Activated CD4-positive, alpha-beta T cell treated with anti-CD3 and anti-CD28 coated beads, Interleukin-2, amount 10 ng/mL, durations not matched to agents 7 days and 5 days (primary cell): ENCODE data around the gene OTOS. TPM values are rescaled to one million over a fixed set of nuclear protein-coding genes. Genes with fewer than 3 reads are reported as not detected.

ENCODE experiments used
- CTCF ChIA-PET: fragments of 350-600 bp; sonication (Branson Sonifier 250); formaldehyde crosslinking; loops from one replicate; lab custom pipeline; 2021; ENCODE audit warnings: antibody characterized with exemption; lab: Charles Lee
- POLR2A ChIA-PET: fragments of 350-600 bp; sonication (Branson Sonifier 250); formaldehyde crosslinking; loops from one replicate; lab custom pipeline; 2021; ENCODE audit warnings: antibody characterized with exemption; lab: Charles Lee
- DNase-seq: peaks from one replicate; pipeline ENCODE4 v3.0.0-alpha.2; 2020
- H3K27ac Mint-ChIP-seq: one replicate; pipeline ENCODE4 v1.8.0; 2021; ENCODE audit warnings: mild to moderate bottlenecking, moderate library complexity, mixed read lengths
- H3K27me3 Mint-ChIP-seq: one replicate; pipeline ENCODE4 v1.8.0; 2021; ENCODE audit warnings: mixed read lengths
- H3K36me3 Mint-ChIP-seq: one replicate; pipeline ENCODE4 v1.8.0; 2021; ENCODE audit warnings: low read depth, mixed read lengths
- H3K4me1 Mint-ChIP-seq: one replicate; pipeline ENCODE4 v1.8.0; 2021; ENCODE audit warnings: mixed read lengths
- H3K4me3 Mint-ChIP-seq: one replicate; pipeline ENCODE4 v1.8.0; 2021; ENCODE audit warnings: mild to moderate bottlenecking, moderate library complexity, mixed read lengths
- H3K9me3 Mint-ChIP-seq: one replicate; pipeline ENCODE4 v1.8.0; 2021; ENCODE audit warnings: mixed read lengths
- total RNA-seq, 2 experiments: library from RNA; stranded (reverse); gene quantifications; one replicate each; pipeline ENCODE4 v1.2.3, GENCODE V29; 2021

Gene OTOS
- total RNA-seq, 2 experiments from 2014 or later: not detected

- H3K27me3 Mint-ChIP-seq: no peaks in the 10 kb centered on the region
- peaks cover 11% of the 10 kb centered on the region for H3K9me3 Mint-ChIP-seq
- CTCF ChIA-PET: interaction anchor here (0.6 to 2.4 kb wide), 8 partner anchors 9 to 1110 kb away, joined by 3 to 16 read pairs (median 3); no protein-coding TSS in a partner anchor
- no peaks in the 10 kb centered on the region for H3K36me3 Mint-ChIP-seq
- POLR2A ChIA-PET: no interaction called here
- DNase-seq: peak; percentile 80
- no peak overlapping the region for H3K4me3 Mint-ChIP-seq
- no peak overlapping the region for H3K27ac Mint-ChIP-seq
- no peaks in the 10 kb centered on the region for H3K4me1 Mint-ChIP-seq
Observed at GRCh38 chr2:240143801-240144648, 3.6 kb upstream of the OTOS start.

- ChIA-PET CTCF (interaction anchor here (0.7 to 2.4 kb wide), 5 partner anchors 28 to 1109 kb away, joined by 3 to 16 read pairs (median 3); no protein-coding TSS in a partner anchor), POLR2A (no interaction called here)
- H3K4me3 Mint-ChIP-seq: no peak overlapping the region
- H3K9me3 Mint-ChIP-seq: peaks cover 11% of the 10 kb centered on the region
- no peaks in the 10 kb centered on the region for H3K36me3 Mint-ChIP-seq
- H3K27me3 Mint-ChIP-seq: no peaks in the 10 kb centered on the region
- H3K27ac Mint-ChIP-seq: no peak overlapping the region
- no peak for DNase-seq
- no peaks in the 10 kb centered on the region for H3K4me1 Mint-ChIP-seq
Observed at GRCh38 chr2:240143276-240143675, 2.8 kb upstream of the OTOS start.

DNA sequence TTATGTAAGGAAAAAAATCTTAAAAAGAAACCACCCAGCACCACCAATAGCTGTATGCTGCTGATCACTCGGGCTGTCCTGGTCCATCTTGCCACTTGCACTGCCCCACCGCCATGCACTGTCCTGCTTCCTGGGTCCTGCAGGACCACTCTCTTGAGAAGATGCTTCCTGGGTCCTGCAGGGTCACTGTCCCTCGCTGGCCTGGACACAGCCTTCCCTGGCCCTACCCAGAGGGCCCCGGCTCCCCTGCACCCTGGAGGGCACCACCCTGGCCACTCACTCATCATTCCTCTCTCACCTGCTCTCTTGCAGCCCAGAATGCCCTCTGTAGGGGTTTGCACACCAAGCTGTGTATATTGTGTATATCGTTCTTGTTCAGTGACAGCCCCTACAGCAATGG lies 2.4 kb upstream of the OTOS start:
- CTCF ChIA-PET: interaction anchor here (2.4 kb wide), 1 partner anchor 83 kb away, joined by 16 read pairs; no protein-coding TSS in a partner anchor
- H3K27me3 Mint-ChIP-seq: no peaks in the 10 kb centered on the region
- H3K9me3 Mint-ChIP-seq: peaks cover 11% of the 10 kb centered on the region
- no peak overlapping the region for H3K4me3 Mint-ChIP-seq
- no peaks in the 10 kb centered on the region for H3K4me1 Mint-ChIP-seq
- H3K27ac Mint-ChIP-seq: no peak overlapping the region
- POLR2A ChIA-PET: no interaction called here
- no peak for DNase-seq
- no peaks in the 10 kb centered on the region for H3K36me3 Mint-ChIP-seq

- Mint-ChIP-seq H3K36me3 (no peaks in the 10 kb centered on the region), H3K4me3 (no peak overlapping the region), H3K4me1 (no peaks in the 10 kb centered on the region), H3K27me3 (no peaks in the 10 kb centered on the region), H3K27ac (no peak overlapping the region), H3K9me3 (peaks cover 5% of the 10 kb centered on the region)
- no peak for DNase-seq
- ChIA-PET POLR2A (no interaction called here), CTCF (interaction anchor here (2.4 kb wide), 1 partner anchor 82 kb away, joined by 16 read pairs; no protein-coding TSS in a partner anchor)
Observed at GRCh38 chr2:240142256-240142775, 1.9 kb upstream of the OTOS start.

DNA sequence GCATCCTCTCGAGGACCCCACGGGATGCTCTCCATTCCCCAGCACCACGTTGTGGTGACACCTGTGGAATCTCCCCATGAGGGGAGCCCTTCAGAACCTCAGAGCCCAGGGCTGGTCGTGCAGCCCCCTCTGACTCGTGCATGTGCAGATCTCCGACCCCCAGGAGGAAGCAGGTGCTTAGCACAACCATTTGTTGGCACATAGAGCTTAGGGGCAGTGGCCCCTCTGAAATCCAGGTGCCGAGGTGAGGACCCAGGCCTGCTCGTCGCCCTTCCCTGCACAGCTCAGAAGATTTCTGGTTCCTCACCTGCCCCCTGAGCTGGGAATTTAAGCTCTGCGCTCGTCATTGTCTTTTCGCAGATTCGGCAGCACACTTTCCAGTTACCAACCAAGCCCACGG lies 1.3 kb upstream of the OTOS start:
- H3K36me3 Mint-ChIP-seq: no peaks in the 10 kb centered on the region
- H3K4me3 Mint-ChIP-seq: no peak overlapping the region
- peaks cover 5% of the 10 kb centered on the region for H3K4me1 Mint-ChIP-seq
- ChIA-PET POLR2A (no interaction called here), CTCF (interaction anchor here (1.2 to 1.3 kb wide), 2 partner anchors 9 to 81 kb away, joined by 3 read pairs; no protein-coding TSS in a partner anchor)
- H3K27ac Mint-ChIP-seq: no peak overlapping the region
- H3K9me3 Mint-ChIP-seq: no peaks in the 10 kb centered on the region
- H3K27me3 Mint-ChIP-seq: no peaks in the 10 kb centered on the region
- DNase-seq: no peak

DNA sequence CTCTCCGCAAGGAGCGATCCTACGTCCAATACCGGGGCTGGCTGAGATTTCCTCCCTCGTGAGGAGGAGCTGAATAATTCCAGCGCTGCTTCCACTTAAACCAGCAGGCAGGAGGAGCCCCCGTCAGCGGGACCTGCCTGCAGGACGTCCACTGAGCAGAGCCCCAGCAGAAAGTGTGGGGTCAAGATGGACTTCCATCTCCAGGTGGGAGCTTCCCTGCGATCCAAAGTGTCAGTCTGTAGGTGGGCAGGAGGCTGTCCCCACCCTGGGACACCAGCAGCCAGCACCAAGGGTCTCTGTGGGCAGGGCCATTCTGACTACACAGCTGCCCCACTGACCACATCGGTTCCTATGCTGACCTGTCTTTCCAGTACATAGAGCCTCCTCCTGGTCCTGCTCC lies 462 bp upstream of the OTOS start:
- Mint-ChIP-seq H3K9me3 (no peaks in the 10 kb centered on the region), H3K4me3 (no peak overlapping the region), H3K27me3 (no peaks in the 10 kb centered on the region), H3K36me3 (no peaks in the 10 kb centered on the region), H3K27ac (no peak overlapping the region), H3K4me1 (peaks cover 5% of the 10 kb centered on the region)
- no peak for DNase-seq
- ChIA-PET POLR2A (no interaction called here), CTCF (interaction anchor here (1.2 to 1.3 kb wide), 2 partner anchors 9 to 80 kb away, joined by 3 read pairs; no protein-coding TSS in a partner anchor)

GRCh38 chr2:240139666-240140393 lies 628 bp downstream of the OTOS start:
- no peaks in the 10 kb centered on the region for H3K36me3 Mint-ChIP-seq
- H3K27ac Mint-ChIP-seq: no peak overlapping the region
- DNase-seq: no peak
- CTCF ChIA-PET: no interaction called here
- POLR2A ChIA-PET: no interaction called here
- H3K9me3 Mint-ChIP-seq: no peaks in the 10 kb centered on the region
- H3K4me1 Mint-ChIP-seq: peaks cover 11% of the 10 kb centered on the region
- no peak overlapping the region for H3K4me3 Mint-ChIP-seq
- no peaks in the 10 kb centered on the region for H3K27me3 Mint-ChIP-seq

DNA sequence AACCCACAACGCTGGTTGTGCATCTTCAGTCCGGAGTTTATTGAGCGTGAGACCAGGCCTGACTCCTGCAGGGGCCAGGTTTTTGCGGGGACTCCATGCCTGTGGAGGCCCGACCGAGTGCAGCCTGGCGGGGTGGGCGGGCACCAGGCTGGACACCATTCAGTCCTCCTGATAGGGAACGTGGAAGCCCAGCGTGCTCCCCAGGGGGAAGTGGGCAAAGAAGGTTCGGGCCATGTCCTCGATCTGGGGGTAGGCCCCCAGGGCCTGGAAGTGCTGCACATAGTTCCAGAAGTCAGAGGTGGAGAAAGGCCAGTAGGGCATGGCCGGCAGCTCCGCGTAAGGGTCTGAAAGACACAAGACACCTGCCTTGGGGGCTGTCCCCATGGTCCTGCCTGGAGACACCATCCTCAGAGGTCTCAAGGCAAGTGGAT lies 1.4 kb downstream of the OTOS start:
- H3K4me1 Mint-ChIP-seq: peaks cover 14% of the 10 kb centered on the region
- ChIA-PET POLR2A (no interaction called here), CTCF (no interaction called here)
- H3K27ac Mint-ChIP-seq: no peak overlapping the region
- no peak overlapping the region for H3K4me3 Mint-ChIP-seq
- H3K36me3 Mint-ChIP-seq: no peaks in the 10 kb centered on the region
- DNase-seq: no peak
- H3K27me3 Mint-ChIP-seq: no peaks in the 10 kb centered on the region
- no peaks in the 10 kb centered on the region for H3K9me3 Mint-ChIP-seq

GRCh38 chr2:240138254-240138984 lies 2.0 kb downstream of the OTOS start:
- DNase-seq: no peak
- POLR2A ChIA-PET: no interaction called here
- Mint-ChIP-seq H3K4me3 (no peak overlapping the region), H3K27me3 (no peaks in the 10 kb centered on the region), H3K4me1 (peaks cover 16% of the 10 kb centered on the region), H3K27ac (no peak overlapping the region), H3K36me3 (no peaks in the 10 kb centered on the region), H3K9me3 (no peaks in the 10 kb centered on the region)
- CTCF ChIA-PET: no interaction called here

GRCh38 chr2:240137596-240138253 lies 2.7 kb downstream of the OTOS start:
- no peak overlapping the region for H3K4me3 Mint-ChIP-seq
- no peak overlapping the region for H3K27ac Mint-ChIP-seq
- peaks cover 6% of the 10 kb centered on the region for H3K36me3 Mint-ChIP-seq
- ChIA-PET POLR2A (no interaction called here), CTCF (no interaction called here)
- H3K9me3 Mint-ChIP-seq: no peaks in the 10 kb centered on the region
- H3K4me1 Mint-ChIP-seq: peaks cover 18% of the 10 kb centered on the region
- no peaks in the 10 kb centered on the region for H3K27me3 Mint-ChIP-seq
- no peak for DNase-seq

DNA sequence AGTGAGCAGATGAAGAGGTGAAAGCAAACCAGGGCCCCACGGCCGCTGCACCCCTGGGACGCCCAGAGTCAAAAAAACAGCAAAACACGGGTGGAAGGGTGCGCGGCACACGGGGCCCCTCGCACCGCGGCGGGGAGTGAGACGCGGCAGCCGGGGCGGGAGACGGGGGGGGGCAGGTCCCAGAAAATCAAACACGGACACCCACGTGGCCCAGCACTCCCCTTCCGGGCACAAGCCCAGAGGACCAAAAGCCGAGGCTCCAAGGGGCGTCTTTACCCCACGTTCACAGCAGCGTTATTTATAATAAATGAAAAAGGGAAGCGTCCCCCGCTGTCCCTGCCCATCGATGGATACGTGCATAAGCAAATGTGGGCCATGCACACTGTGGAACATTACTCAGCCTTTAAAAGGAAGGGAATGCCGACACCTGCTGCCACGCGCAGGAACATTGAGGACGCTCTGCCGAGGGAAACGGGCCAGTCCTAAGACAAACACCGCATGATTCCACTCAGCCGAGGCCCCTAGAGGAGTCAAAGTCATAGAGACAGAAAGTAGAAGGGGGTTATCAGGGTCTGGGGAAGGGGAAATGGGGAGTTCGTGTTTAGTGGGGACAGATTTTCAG lies 3.7 kb downstream of the OTOS start:
- POLR2A ChIA-PET: no interaction called here
- Mint-ChIP-seq H3K9me3 (no peaks in the 10 kb centered on the region), H3K4me3 (peak overlapping the region; percentile 90), H3K36me3 (peaks cover 10% of the 10 kb centered on the region), H3K27me3 (no peaks in the 10 kb centered on the region), H3K27ac (peak overlapping the region; percentile 90), H3K4me1 (peaks cover 18% of the 10 kb centered on the region)
- CTCF ChIA-PET: no interaction called here
- DNase-seq: peak; percentile 19
